Cardiac fibroblast (primary cell): ENCODE data around the gene AXIN2.
A peak's percentile ranks its signal among the peaks of the same experiment; 100 is the strongest.

Source experiments
- DNase-seq, 2 donors: peaks; one replicate each; pipeline versions ENCODE4 v3.0.0 to v3.0.0-alpha.2; 2010; ENCODE audit warnings: low read depth in 2 of 2
- H3K4me3 ChIP-seq, 2 donors: replicated peaks in 1 of 2; 1 replicate in 1 of 2; 2 replicates in 1 of 2; pipeline ENCODE4 v1.5.1; 2011; ENCODE audit warnings: low read depth in 2 of 2, low read length in 2 of 2, mild to moderate bottlenecking in 2 of 2, moderate library complexity in 1 of 2
- CTCF ChIP-seq: IDR thresholded peaks from one replicate; pipeline ENCODE4 v1.5.1; 2011; ENCODE audit warnings: low read depth, mild to moderate bottlenecking, low read length, inconsistent platforms

The AXIN2 gene

GRCh38 chr17:65523853-65524664 is 37.4 kb downstream of the AXIN2 start:
- DNase-seq: peak in 1 of 2 donors; percentile 60
- no peak for TF ChIP-seq CTCF
- no peak overlapping the region for H3K4me3 ChIP-seq

- DNase-seq: peak in 1 of 2 donors; percentile 30
- H3K4me3 ChIP-seq: no peak overlapping the region
- no peak for TF ChIP-seq CTCF
Observed at GRCh38 chr17:65523411-65523810, 38.0 kb downstream of the AXIN2 start.

- no peak overlapping the region for H3K4me3 ChIP-seq
- TF ChIP-seq CTCF: no peak
Observed at GRCh38 chr17:65522751-65523404, 38.6 kb downstream of the AXIN2 start.

GRCh38 chr17:65519462-65519861 is 42.0 kb downstream of the AXIN2 start:
- TF ChIP-seq CTCF: no peak
- H3K4me3 ChIP-seq: no peak overlapping the region
- DNase-seq: no peak

More at GRCh38 chr17:65522751-65523404, 38.6 kb downstream of the AXIN2 start:
- no peak for DNase-seq

GRCh38 chr17:65518256-65518655 is 43.2 kb downstream of the AXIN2 start:
- DNase-seq: peak; percentile 52 to 53
- TF ChIP-seq CTCF: no peak

GRCh38 chr17:65515959-65516948 is 45.2 kb downstream of the AXIN2 start:
- peak in 1 of 2 donors; percentile 45 for DNase-seq
- TF ChIP-seq CTCF: no peak
- H3K4me3 ChIP-seq: no peak overlapping the region

More at GRCh38 chr17:65518256-65518655, 43.2 kb downstream of the AXIN2 start:
- no peak overlapping the region for H3K4me3 ChIP-seq
